Stimulated activated CD8-positive, alpha-beta memory T cell treated with anti-CD3 and anti-CD28 coated beads, Interleukin-12 subunit alpha, Interleukin-12 subunit beta, amount 100 ng/mL, for 4 hours (primary cell): ENCODE results near the gene HAO2.

ENCODE experiments used
- DNase-seq: peaks from one replicate; pipeline ENCODE4 v3.0.0-alpha.2; 2020; ENCODE audit warnings: low read depth

The HAO2 gene

DNA sequence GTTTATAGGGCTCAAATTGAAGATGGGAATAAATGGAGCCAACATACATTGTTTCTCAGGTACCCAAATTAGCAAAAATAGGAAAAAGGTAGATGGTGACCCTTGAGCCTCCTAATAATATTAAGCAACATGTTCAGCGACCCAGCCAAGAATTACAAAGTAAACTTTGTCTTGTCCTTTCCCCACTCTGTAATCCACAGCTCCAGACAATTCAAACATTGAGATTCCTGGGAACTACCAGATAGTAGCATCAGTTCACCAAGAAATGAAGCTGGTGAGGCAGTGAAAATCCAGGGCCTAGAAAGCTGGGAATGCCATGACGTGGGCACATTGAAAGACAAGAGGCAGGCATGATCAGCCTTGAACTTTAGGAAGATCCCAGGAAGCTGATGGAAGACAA lies 11.7 kb downstream of the HAO2 start:
- no peak for DNase-seq

DNA sequence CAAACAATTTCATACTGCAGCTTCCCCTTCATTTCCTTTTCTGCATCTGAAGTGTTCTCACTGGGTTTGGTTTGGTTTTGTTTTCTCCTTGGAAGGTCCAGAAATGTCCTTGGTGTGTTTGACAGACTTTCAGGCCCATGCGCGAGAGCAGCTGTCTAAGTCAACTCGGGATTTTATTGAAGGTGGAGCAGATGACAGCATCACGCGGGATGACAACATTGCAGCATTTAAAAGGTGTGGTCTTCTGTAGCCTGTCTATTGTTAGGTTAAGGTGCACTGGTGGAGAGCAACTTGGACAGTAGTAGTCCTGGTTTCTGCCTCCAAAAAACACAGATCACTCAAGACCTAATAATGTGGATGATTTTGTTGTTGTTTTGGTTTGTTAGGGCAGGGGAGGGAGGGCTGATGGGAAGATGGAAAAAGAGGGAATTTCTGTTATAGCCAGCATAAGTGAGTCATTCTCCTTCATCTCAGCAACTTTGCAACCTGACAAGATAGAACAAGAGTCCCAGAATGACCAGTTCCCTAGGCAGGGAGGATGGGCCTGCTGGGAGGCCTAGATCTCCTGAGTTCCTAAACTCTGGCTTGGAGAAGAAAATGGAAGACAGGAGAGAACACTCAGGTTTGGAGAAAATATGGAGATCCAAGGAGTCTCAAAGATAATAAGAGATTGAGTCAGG lies 12.5 kb downstream of the HAO2 start:
- no peak for DNase-seq

DNA sequence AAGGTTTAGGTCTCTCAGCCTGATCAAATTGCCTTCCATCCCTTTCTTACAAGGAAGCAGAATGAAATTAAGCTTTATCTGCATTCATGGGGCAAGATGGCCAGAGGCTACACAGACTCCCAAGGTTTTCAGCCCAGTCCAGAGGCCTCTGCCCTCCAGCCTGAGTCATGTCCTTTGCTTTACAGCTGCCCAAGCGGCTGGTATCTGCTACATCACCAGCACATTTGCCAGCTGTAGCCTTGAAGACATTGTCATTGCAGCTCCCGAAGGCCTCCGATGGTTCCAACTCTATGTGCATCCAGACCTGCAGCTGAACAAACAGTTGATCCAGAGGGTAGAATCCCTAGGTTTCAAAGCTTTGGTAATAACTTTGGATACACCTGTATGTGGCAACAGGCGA lies 16.0 kb downstream of the HAO2 start:
- no peak for DNase-seq

DNA sequence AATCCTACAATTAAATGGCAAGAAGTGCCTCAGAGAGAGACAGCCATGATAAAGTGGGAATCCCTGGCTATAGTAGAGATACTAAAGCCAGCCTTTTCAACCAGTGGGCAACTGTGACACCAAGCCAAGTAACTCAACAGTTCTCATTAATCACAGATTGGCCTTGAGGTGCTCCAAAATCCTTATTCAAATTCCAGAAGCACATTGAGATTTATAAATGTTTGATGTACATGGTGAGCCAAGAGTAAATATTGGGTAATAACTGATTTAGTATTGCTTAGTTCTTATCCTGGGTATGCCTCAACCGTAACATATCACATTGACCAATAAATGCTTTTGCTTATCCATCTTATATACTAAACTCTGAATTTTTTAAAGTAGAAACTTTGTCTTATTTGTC lies 17.1 kb downstream of the HAO2 start:
- no peak for DNase-seq

DNA sequence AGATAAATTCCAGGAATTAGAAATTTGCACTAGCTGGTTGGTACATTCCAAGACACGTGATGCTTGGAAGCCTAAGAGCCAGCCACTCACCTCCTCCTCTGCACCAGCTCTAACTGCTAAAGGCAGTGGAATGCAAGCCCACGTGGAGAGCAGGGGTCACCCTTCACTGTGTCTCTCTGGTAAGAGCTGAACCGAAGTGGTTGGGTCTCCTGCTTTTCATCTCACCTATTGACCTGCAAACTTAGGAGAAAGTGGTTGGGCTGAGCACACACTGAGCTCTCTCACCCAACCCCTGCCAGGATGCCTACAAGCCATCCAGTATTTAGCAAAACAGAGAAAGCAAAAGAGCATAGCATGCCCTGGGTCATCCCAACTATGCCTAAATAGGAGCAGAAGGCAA lies 19.3 kb downstream of the HAO2 start:
- DNase-seq = no peak

DNA sequence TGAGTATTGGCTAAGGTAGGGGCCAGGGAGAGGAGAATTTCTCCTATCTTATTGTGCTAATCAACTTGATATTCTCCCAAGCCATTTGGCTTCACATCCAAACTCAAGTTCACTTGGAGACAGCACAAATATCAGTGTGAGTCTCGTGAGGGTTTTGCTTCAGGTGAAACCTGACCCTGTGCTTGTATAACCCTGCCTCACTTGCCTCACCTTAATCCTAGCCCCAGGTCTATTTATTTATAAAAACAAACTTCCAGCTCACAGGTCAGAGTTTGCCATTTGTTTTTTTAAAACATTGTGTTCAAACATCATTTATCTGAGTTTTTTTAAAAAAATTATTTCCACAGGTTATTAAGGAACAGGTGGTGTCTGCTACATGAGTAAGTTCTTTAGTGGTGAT lies 19.9 kb downstream of the HAO2 start:
- no peak for DNase-seq

DNA sequence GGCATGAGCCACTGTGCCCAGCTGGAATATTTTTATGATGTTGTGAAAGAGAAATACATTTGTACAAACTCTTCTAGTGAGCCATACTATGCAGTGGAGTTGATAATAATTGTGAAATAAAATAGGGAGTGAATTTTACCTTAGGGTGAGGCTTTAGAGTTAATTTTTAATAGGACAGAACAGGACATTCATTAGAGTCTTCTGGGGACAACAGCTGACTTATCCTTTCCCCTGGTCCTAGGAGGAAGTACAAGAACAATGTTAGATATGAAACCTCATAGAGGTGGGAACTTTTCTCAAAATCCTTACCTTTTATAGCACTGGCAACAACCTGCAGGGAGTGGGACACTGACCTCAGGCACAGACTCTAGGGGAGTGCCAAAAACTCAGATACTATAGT lies 21.9 kb downstream of the HAO2 start:
- DNase-seq = no peak

DNA sequence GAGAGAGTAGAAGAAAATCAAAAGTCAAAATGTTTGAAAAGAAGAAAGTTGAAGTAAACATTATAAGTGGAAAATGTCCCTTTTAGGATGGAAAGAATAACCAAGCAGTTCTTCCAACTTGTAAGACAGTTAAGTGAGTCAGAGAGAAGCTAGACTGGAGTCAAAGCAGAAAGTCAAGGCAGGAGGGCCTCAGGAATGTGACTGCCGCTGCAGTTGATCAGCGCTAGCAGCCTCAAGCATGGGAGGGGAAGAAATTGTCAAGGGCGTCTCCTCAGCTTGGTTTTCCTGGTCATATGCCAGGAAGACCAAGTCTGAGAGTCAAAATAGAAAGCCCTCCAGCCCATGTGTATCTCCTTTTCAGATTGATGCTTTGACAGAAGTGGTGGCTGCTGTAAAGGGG lies 23.2 kb downstream of the HAO2 start:
- no peak for DNase-seq

DNA sequence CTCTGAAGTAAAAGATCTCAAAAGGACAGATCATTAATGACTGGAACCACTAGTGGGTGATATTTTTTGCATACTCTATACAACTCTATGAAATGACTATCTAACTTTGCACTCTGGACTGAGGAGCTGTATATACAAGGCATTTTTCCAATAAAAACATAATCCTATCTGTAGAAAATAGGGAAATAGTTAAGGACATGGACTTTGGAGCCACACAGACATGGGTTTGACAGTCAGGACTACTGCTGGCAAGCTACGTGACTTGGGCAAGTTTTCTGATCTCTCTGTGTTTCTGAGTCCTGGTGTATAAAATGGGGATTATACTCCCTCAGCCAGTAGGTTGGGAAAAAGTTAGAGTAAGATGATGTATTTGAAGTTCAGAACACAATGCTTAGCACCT lies 25.5 kb downstream of the HAO2 start:
- DNase-seq = no peak

DNA sequence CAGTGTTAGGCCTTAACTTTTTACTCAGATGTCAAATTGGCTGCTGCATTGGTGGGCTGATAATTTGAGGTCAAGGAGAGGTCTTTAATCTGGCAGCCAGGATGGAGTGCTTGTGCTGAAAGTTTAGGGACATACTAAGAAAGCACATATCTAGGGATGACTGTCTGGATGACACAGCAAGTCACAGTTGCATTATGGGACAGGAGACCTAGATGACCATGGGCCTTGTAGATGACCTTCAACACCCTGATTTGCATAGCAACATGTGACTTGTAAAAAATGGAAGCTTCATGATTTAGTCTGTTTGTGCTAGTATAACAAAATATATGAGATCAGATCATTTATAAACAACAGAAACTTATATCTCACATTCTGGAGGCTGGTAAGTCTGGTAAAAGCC lies 28.4 kb downstream of the HAO2 start:
- DNase-seq = no peak

DNA sequence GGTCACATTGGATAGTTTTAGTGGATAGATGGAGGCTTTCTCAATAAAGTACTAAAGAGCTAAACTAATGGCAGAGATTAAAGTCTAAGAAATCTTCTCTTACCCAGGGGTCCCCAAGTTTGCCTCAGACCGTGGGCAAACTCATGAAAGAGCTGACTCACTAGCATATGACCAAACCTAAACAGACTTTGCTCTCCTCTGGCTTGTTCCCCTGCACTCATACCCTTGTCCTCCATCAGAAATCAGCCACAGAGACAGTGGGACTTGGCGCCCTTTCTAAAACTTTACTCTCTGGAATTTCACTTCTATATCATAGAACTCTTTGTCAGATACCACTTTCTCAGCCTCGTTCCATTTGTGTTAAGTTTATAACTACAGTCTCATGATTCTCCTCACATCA lies 29.4 kb downstream of the HAO2 start:
- no peak for DNase-seq

DNA sequence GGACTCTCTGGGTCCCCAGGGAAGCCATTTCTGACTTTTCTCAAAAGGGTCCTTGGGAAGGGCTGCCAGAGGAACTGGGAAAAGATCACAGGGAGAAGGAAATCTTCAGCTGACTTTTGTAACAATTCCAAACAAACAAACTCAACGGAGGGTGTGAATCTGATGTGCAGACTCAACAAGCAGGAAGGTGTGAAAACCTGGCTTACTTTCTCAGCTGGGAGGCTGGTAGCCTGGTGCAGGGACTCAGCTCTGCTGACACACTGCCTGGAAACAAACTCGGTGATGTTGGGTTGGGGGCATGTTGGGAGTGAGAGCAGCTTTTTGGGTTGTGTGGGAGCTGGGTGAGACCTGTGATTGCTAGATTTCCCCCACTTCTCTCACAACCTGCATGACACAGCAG lies 36.2 kb downstream of the HAO2 start:
- DNase-seq = no peak

DNA sequence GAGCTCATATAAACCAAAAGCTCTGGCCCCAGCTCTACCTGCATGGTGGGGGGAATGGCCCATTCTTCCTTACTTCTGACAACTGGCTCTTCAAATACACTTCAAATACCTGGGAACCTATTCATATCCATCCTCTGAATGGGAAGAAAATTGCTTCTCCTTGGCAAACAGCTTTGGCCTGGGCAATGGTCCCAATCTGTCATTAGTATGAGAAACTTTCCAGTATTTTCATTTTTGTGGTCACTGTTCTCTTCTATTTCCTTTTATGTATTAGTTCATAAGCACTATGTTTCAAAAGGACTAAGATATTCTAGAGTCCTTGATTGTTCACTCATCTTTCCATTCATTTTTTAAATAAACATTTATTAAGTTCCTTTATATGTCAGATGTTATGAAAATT lies 41.1 kb downstream of the HAO2 start:
- DNase-seq = no peak

DNA sequence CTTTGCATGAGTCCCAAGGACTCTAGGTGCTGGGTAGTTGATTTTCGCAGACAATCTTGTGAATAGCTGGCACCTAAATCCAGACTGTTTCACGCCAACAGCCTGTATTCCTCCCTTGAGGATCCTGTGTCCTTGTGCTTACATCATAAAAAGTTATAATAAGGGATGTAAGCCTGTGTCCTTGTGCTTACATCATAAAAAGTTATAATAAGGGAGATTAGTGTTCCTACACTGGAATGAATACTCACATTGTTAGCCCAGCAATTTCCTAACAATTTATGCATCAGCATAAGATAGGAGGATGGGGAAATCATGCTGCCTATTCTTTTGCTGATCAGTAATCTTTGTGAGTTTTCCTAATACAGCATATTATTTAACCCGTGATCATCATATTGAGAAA lies 42.4 kb downstream of the HAO2 start:
- no peak for DNase-seq

DNA sequence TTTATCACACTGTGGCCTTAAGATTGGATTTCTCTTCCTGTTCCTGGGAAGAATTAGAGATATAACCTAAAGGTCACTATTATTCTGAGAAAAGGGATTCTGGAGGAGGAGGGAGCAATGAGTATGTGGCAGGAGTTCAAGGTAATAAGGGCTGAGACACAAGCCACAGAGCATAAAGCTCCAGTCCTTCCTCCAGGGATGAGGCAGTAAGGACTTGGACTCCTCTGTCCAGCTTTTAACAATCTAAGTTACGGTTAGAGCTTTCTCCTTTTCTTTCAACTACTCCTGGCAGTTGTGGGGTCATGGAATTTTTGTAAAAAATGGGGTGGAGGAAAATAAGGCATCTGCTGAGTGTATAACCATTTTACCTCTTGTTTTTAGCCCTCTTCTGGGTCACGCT lies 46.4 kb downstream of the HAO2 start, which contains the start of gene HSD3B2:
Gene HSD3B2 (plus strand): TSS at position 201 of the 400 bp plus-strand sequence. CDS start 270 bp downstream, outside the sequence.
- DNase-seq = no peak

DNA sequence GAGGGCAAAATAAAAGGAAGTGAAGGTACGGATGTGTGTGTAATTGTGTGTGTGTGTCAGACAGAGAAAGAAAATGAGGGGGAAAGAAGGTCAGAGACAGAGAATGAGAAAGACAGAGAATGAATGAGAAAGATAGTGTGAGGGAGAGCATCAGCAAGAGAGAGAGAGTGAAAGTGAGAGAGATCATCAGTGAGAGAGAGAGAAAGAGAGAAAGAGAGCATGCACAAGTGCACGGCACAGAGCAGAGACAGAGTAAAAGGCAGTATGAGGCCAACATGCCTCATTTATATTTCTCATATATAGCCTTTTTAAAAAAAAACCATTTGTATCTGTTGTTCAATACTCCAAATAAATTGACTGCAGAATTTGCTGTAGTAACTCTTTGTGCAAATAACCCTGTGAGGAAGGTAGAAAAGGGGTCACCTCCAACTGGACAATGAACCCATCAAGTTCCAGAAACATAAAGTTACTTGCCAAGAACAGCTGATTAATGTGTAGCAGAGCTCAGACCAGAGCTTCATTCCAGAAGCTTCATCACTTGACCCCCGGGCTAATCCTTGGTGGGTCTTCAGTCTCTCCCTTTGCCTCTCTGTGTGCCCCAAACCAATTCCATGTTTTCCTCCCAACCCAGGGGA lies 47.5 kb downstream of the HAO2 start:
- no peak for DNase-seq

DNA sequence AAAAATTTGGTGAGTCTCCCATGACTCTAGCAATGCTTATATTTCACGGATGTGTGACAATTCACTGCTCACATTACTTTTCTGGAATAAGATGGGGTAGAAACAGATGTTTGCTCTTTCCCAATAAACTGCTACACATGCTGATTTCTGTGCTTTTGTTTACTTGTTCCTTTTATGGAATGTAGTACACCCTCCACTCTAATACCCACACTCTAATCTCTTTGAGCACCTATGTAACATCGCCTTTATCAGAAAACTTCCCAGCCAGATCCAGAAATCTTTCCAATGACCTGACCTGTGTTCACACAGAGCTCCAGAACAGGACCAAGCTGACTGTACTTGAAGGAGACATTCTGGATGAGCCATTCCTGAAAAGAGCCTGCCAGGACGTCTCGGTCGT lies 50.5 kb downstream of the HAO2 start:
- DNase-seq = no peak

DNA sequence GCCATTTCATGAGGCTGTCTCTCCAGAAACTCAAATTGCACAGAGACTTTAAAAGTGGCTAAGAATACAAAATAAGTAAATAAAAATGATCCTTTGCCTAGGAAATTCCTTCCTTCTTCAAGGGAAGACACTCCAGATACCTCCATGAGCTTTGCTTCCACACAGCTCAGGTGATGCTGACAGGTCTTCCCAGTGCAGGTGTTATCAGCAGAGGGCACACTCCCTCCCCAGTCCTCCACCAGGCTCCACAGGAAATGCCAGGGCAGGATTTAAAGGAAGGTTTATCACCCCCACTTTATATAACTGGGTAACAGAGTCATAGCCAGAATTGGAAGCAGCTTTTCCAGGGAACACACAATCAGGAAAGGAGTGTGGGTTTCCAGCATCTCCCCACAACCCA lies 52.1 kb downstream of the HAO2 start:
- DNase-seq = no peak

DNA sequence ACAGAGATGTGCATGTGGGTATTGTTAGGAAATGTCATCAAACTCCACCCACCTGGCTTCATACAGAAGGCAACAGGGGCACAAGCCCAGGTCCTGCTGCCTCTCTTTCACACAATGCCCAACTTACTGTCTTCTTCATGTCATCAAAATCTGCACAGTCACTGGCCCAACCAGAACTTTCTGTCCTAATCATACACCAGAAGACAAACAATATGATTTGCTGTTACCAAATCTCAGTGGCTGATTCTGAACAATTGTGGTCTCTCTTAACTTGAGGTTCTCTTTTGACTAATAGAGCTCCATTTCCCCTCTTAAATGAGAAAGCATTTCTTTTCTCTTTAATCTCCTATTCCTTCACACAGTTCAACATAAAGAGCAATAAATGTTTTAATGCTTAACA lies 54.0 kb downstream of the HAO2 start:
- DNase-seq = no peak

DNA sequence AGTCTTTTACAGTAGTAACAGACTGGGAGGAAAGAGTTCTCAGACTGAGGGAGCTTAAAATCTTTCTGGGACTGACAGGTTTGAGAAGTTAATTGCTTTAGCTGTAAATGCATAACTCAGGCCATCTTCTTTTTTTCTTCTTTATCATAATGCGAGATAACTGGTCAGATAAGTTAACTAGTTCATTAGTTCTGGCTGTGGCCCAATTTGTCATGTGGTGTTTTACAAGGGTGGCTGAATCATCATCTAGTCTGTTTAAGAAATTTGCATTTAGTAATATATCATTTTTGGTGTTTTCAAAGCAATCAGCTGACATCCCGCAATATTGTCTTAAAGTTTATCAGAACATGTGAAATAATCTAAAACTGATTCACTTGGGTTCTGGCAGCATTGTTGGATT lies 60.4 kb downstream of the HAO2 start:
- no peak for DNase-seq

DNA sequence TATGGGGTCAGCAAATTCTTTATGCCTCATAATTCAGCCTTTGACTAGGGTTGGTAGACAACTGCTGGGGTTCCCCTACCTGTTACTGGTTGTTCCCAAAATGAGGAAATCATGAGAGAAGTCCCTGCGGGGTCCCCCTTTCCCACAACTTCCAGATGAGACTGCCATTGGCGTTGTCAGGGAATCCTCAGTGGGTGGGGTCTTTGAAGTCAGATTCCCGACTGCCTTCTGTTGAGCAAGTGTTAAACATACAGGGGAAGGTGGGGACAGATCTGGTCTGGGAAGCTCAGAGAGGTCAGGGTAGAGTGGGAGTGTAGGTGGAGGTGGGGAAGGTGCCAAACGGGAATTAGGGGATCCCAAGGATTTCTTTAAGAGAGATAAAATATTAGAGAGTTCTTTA lies 61.1 kb downstream of the HAO2 start:
- DNase-seq = no peak

DNA sequence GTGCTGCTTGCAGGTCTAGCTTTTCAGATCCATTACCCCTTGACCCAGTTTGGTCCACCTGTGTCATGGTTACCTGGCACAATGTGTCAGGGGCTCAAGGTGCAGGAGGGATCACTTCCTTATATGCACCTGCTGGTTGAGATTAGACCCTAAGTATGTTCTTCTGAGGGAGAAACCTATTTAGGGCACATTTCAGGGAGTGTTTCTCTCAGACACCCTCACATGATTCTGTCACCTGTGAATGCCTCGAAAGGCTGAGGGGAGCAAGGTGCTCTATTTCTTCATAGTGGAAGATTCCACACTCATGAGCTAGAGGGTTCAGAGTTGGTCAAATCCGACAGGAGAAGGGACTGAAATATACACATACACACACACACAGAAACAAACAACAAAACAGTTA lies 61.9 kb downstream of the HAO2 start:
- no peak for DNase-seq

DNA sequence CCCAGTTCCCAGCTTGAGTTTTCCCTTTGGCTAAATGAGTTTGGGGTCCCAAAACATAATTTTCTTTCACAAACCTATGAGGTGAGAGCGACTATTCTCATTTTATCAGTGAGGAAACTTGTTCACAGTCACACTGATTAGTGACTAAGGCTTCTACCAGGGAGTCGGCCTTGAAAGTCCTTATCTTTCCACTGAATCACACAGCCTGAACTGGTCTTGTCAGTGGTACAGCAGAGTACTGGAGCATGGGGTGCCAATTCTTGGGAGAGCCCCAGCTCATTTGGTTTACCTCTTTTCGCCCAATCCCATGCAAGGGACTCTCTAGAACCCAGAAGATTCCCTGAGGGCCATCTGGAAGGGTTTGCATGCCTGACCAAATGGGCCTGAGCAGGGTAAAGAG lies 63.3 kb downstream of the HAO2 start:
- no peak for DNase-seq

DNA sequence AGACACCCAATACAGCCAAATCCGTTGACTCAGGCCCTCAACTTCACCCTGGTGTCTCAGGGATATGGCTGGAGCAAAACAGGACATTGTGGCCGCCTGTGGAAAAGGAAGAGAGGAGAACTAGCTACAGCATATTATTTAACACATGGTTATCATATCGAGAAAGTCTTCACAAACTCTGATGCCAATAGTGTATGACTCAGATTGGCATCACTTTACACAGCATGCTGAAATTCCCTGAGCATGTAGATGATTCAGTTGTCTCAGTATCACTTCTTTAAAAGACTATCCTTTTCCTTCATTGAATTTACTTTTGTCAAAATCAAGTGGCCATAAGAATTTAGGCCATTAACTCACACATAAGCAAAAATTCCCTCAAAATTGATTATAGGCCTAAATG lies 66.5 kb downstream of the HAO2 start:
- no peak for DNase-seq
